ENCODE measurements around the gene LDLRAD1. TPM values are rescaled to one million over a fixed set of nuclear protein-coding genes. Genes with fewer than 3 reads are reported as not detected.

The LDLRAD1 gene, protein sequence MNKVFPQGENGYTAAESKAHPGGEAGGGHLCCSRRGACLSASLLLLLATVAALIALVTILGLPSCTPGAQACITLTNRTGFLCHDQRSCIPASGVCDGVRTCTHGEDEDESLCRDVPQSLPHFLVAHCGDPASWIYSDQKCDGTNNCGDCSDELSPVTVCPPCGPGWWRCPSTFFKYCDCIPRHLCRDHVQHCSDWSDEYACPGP
- total RNA-seq: not detected
- long read RNA-seq: 0 reads

DNA sequence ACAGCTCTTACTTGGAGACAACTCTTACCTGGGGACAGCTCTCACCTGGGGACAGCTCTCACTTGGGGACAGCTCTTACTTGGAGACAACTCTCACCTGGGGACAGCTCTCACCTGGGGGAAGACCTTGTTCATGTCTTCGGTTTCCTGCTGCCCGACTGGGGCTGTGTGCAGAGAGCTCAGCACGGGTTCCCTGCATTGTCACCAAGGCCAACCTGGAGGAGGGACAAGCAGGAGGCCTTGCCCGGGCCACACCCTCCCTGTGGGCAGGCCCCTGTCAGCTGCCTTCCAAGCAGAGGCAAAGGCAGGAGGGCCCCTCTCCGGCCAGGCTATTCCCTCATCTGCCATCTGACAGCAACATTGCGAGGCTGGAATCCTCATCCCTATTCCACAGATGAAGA, at the start of gene LDLRAD1:
Gene LDLRAD1 (minus strand): TSS at position 208 of the 400 bp plus-strand sequence. CDS start 74 bp downstream, at position 134.
- TF ChIP-seq CTCF (IDR thresholded peaks at IDR 0.05; ENCODE audit: borderline replicate concordance): no peak
- H3K9me3 ChIP-seq (replicated peaks): no peaks in the 10 kb centered on the region
- peaks cover 34% of the 10 kb centered on the region for H3K27me3 ChIP-seq (ENCODE audit: low read depth)
- H3K36me3 ChIP-seq: no peaks in the 10 kb centered on the region
- H3K4me1 ChIP-seq: no peaks in the 10 kb centered on the region
- no peak within 1 kb of the TSS for H3K27ac ChIP-seq (replicated peaks)
- H3K4me3 ChIP-seq: no peak within 1 kb of the TSS
- DNase-seq: no peak
- intact Hi-C loops (cut with micrococcal nuclease): no loop called here

DNA sequence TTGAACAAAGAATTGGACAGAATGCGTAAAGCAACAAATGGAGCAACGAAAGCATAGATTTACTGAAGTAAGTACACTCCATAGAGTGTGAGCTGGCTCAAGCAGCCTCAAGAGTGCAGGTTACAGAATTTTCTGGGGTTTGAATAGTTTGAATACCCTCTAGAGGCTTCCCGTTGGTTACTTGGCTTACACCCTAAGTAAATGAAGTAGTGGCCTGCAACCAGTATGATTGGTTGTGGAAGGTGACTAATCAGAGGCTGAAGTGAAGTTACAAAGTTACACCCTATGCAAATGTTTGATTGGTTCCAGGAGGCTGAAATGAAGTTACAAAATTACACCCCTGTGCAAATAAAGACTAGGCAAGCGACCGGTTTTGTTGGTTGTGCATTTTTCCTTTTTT, 46.3 kb upstream of the LDLRAD1 start:
- no peak for DNase-seq
- Histone ChIP-seq H3K9me3 (replicated peaks) (no peaks in the 10 kb centered on the region), H3K27me3 (ENCODE audit: low read depth) (no peaks in the 10 kb centered on the region), H3K36me3 (no peaks in the 10 kb centered on the region), H3K4me1 (no peaks in the 10 kb centered on the region), H3K4me3 (no peak overlapping the region), H3K27ac (replicated peaks) (no peak overlapping the region)
- intact Hi-C loops (cut with micrococcal nuclease): no loop called here
- no peak for TF ChIP-seq CTCF (IDR thresholded peaks at IDR 0.05; ENCODE audit: borderline replicate concordance)

GRCh38 chr1:54054438-54054749, 36.4 kb upstream of the LDLRAD1 start:
- Histone ChIP-seq H3K36me3 (peaks cover 5% of the 10 kb centered on the region), H3K27ac (replicated peaks) (no peak overlapping the region), H3K27me3 (ENCODE audit: low read depth) (no peaks in the 10 kb centered on the region), H3K4me3 (peak overlapping the region; percentile 98), H3K4me1 (peaks cover 51% of the 10 kb centered on the region), H3K9me3 (replicated peaks) (no peaks in the 10 kb centered on the region)
- no peak for DNase-seq
- no peak for TF ChIP-seq CTCF (IDR thresholded peaks at IDR 0.05; ENCODE audit: borderline replicate concordance)
- intact Hi-C loops (cut with micrococcal nuclease): no loop called here

DNA sequence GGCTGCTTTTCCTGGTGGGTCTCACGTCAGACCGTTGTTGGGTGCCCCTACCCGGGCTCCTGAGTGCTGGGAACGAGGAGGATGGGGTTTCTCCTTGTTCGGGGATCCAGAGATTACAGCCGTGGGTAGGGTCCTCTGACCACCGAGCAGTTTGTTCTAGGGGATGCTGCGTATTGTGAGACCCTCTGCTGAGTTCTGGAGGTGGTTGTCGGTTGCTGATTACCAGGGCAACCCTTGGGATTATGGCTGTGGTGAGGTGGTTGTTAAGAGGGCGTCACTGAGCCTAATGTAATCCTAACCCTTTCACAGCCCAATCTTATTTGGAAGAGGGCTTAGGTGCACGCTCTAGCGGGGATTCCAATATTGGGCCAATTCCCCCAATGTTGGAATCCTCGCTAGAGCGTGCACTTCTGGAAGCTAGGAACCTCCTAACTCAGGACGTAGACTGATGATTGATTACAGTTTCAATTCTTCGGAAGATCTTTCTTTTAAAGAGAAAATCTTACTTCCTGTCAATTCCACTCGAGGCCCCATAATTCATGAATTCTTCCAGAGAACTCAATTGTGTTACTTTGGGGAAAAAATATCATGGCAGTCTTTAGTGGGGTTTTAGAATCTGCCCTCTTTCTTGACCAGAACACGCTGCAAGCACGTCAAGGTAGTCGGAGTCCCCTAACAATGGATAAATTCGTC, 35.9 kb upstream of the LDLRAD1 start:
- Histone ChIP-seq H3K27me3 (ENCODE audit: low read depth) (no peaks in the 10 kb centered on the region), H3K27ac (replicated peaks) (peak overlapping the region; percentile 97), H3K9me3 (replicated peaks) (no peaks in the 10 kb centered on the region), H3K4me1 (peaks cover 56% of the 10 kb centered on the region), H3K4me3 (peak overlapping the region; percentile 98), H3K36me3 (peaks cover 5% of the 10 kb centered on the region)
- no peak for TF ChIP-seq CTCF (IDR thresholded peaks at IDR 0.05; ENCODE audit: borderline replicate concordance)
- intact Hi-C loops (cut with micrococcal nuclease): no loop called here
- no peak for DNase-seq

GRCh38 chr1:54052934-54053744, 35.2 kb upstream of the LDLRAD1 start, which contains the start of the genes TCEANC2 and TMEM59:
Gene TCEANC2, plus strand, starts transcription at chr1:54053608. Its CDS starts 815 bp downstream, at chr1:54054423.
Gene TMEM59, minus strand, starts transcription at chr1:54053204. Its CDS starts 16 bp downstream, at chr1:54053188.
- peaks cover 63% of the 10 kb centered on the region for H3K4me1 ChIP-seq
- peak within 1 kb of the TSS; percentile 97 for H3K27ac ChIP-seq (replicated peaks)
- H3K9me3 ChIP-seq (replicated peaks): no peaks in the 10 kb centered on the region
- TF ChIP-seq CTCF (IDR thresholded peaks at IDR 0.05; ENCODE audit: borderline replicate concordance): no peak
- intact Hi-C loops (cut with micrococcal nuclease): no loop called here
- peak within 1 kb of the TSS; percentile 98 for H3K4me3 ChIP-seq
- H3K36me3 ChIP-seq: peaks cover 2% of the 10 kb centered on the region
- DNase-seq: peak; percentile 97
- no peaks in the 10 kb centered on the region for H3K27me3 ChIP-seq (ENCODE audit: low read depth)
